ENCODE measurements around the gene DOCK1.

DOCK1 gene

GRCh38 chr10:127314797-127315196 is 409.6 kb downstream of the DOCK1 start:
- DNase-seq (ENCODE audit: low spot score): no peak
- in situ Hi-C loops (cut with MboI; ENCODE audit: low sequenced_read_pairs, unreplicated experiment): no loop called here
- TF ChIP-seq, protein P1, sequence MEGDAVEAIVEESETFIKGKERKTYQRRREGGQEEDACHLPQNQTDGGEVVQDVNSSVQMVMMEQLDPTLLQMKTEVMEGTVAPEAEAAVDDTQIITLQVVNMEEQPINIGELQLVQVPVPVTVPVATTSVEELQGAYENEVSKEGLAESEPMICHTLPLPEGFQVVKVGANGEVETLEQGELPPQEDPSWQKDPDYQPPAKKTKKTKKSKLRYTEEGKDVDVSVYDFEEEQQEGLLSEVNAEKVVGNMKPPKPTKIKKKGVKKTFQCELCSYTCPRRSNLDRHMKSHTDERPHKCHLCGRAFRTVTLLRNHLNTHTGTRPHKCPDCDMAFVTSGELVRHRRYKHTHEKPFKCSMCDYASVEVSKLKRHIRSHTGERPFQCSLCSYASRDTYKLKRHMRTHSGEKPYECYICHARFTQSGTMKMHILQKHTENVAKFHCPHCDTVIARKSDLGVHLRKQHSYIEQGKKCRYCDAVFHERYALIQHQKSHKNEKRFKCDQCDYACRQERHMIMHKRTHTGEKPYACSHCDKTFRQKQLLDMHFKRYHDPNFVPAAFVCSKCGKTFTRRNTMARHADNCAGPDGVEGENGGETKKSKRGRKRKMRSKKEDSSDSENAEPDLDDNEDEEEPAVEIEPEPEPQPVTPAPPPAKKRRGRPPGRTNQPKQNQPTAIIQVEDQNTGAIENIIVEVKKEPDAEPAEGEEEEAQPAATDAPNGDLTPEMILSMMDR (IDR thresholded peaks at IDR 0.05; ENCODE audit: borderline replicate concordance, control extremely low read depth, extremely low read depth, insufficient read depth, missing control alignments): no peak

- no peak for DNase-seq (ENCODE audit: low spot score)
- in situ Hi-C loops (cut with MboI; ENCODE audit: low sequenced_read_pairs, unreplicated experiment): no loop called here
- TF ChIP-seq, protein P1 (IDR thresholded peaks at IDR 0.05; ENCODE audit: borderline replicate concordance, control extremely low read depth, extremely low read depth, insufficient read depth, missing control alignments): no peak
Measured at GRCh38 chr10:127315888-127316287, 410.7 kb downstream of the DOCK1 start.

- DNase-seq (ENCODE audit: low spot score): no peak
- TF ChIP-seq, protein P1 (IDR thresholded peaks at IDR 0.05; ENCODE audit: borderline replicate concordance, control extremely low read depth, extremely low read depth, insufficient read depth, missing control alignments): no peak
- in situ Hi-C loops (cut with MboI; ENCODE audit: low sequenced_read_pairs, unreplicated experiment): no loop called here
Measured at GRCh38 chr10:127318396-127318795, 413.2 kb downstream of the DOCK1 start.

GRCh38 chr10:127319271-127319670 is 414.0 kb downstream of the DOCK1 start:
- TF ChIP-seq, protein P1 (IDR thresholded peaks at IDR 0.05; ENCODE audit: borderline replicate concordance, control extremely low read depth, extremely low read depth, insufficient read depth, missing control alignments): no peak
- in situ Hi-C loops (cut with MboI; ENCODE audit: low sequenced_read_pairs, unreplicated experiment): no loop called here

DNA sequence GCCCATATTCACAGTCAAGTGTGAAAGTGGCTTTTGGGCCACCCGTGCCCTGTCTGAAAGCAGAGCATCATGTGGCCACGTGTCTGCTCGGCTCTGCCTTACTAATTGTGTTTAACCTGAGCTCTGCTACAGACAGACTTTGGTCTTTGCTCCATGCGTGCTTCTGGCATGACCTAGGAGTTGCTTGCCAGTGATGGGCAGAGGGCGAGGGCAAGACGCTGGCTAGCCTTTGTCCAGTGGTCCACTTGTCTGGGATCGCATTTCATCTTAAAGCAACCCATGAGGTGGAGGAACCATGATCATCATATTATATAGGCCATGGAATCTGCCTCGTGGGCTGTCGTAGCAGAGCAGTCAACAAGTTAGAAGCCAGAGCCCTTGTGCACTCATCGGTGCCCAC is 414.5 kb downstream of the DOCK1 start:
- TF ChIP-seq, protein P1 (IDR thresholded peaks at IDR 0.05; ENCODE audit: borderline replicate concordance, control extremely low read depth, extremely low read depth, insufficient read depth, missing control alignments): no peak
- no peak for DNase-seq (ENCODE audit: low spot score)
- in situ Hi-C loops (cut with MboI; ENCODE audit: low sequenced_read_pairs, unreplicated experiment): no loop called here

More at GRCh38 chr10:127319271-127319670, 414.0 kb downstream of the DOCK1 start:
- no peak for DNase-seq (ENCODE audit: low spot score)

GRCh38 chr10:127320176-127320575 is 414.9 kb downstream of the DOCK1 start:
- DNase-seq (ENCODE audit: low spot score): no peak
- TF ChIP-seq, protein P1 (IDR thresholded peaks at IDR 0.05; ENCODE audit: borderline replicate concordance, control extremely low read depth, extremely low read depth, insufficient read depth, missing control alignments): no peak
- in situ Hi-C loops (cut with MboI; ENCODE audit: low sequenced_read_pairs, unreplicated experiment): no loop called here

DNA sequence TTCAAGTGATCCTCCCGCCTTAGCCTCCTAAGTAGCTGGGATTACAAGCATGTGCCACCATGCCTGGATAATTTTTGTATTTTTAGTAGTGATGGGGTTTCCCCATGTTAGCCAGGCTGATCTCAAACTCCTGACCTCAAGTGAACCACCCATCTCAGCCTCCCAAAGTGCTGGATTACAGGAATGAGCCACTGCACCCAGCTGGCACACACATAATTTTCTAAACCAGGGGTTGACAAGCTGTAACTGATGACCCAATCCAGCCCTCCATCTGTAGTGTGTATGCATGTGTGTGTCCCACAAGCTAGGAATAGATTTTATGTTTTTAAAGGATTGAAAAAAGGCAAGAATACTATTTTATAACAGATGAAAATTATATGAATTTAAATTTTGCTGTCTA is 417.1 kb downstream of the DOCK1 start:
- TF ChIP-seq, protein P1 (IDR thresholded peaks at IDR 0.05; ENCODE audit: borderline replicate concordance, control extremely low read depth, extremely low read depth, insufficient read depth, missing control alignments): no peak
- DNase-seq (ENCODE audit: low spot score): no peak
- in situ Hi-C loops (cut with MboI; ENCODE audit: low sequenced_read_pairs, unreplicated experiment): no loop called here
